Endodermal cell (in vitro differentiated cells): ENCODE measurements around the gene CDH18. TPM values are rescaled to one million over a fixed set of nuclear protein-coding genes. Genes with fewer than 3 reads are reported as not detected.

Source experiments
- DNase-seq: peaks from one replicate; pipeline ENCODE4 v3.0.0-alpha.2; 2017
- H3K27ac ChIP-seq: 2 replicates; pipeline ENCODE4 v1.5.1; 2013; ENCODE audit warnings: mild to moderate bottlenecking, low read depth, low read length, moderate library complexity
- H3K27me3 ChIP-seq: 2 replicates; pipeline ENCODE4 v1.6.1; 2013; ENCODE audit warnings: mild to moderate bottlenecking, low read length, moderate library complexity; ENCODE audit not compliant: insufficient read depth, control insufficient read depth, poor library complexity, severe bottlenecking
- H3K36me3 ChIP-seq: 2 replicates; pipeline ENCODE4 v1.7.0; 2013; ENCODE audit warnings: mild to moderate bottlenecking, low read length, moderate library complexity; ENCODE audit not compliant: control insufficient read depth, insufficient read depth
- H3K4me1 ChIP-seq: one replicate; pipeline ENCODE4 v1.7.0; 2013; ENCODE audit warnings: low read length; ENCODE audit not compliant: control insufficient read depth, insufficient read depth
- H3K4me3 ChIP-seq: 2 replicates; pipeline ENCODE4 v1.5.1; 2013; ENCODE audit warnings: mild to moderate bottlenecking, low read length, moderate library complexity
- H3K9ac ChIP-seq: 2 replicates; pipeline ENCODE4 v1.6.1; 2013; ENCODE audit warnings: mild to moderate bottlenecking, low read length, moderate library complexity; ENCODE audit not compliant: poor library complexity, severe bottlenecking; ENCODE audit errors: extremely low read depth
- H3K9me3 ChIP-seq: 2 replicates; pipeline ENCODE4 v1.6.1; 2013; ENCODE audit warnings: mild to moderate bottlenecking, low read length, moderate library complexity; ENCODE audit not compliant: control insufficient read depth
- H3K27ac Mint-ChIP-seq: 2 replicates; pipeline ENCODE4 v1.8.0; 2020; ENCODE audit warnings: mixed read lengths
- H3K27me3 Mint-ChIP-seq: 2 replicates; pipeline ENCODE4 v1.8.0; 2021; ENCODE audit warnings: mild to moderate bottlenecking, mixed read lengths; ENCODE audit not compliant: insufficient read depth
- H3K36me3 Mint-ChIP-seq: 2 replicates; pipeline ENCODE4 v1.8.0; 2020; ENCODE audit warnings: low read depth, mixed read lengths
- H3K4me1 Mint-ChIP-seq: 2 replicates; pipeline ENCODE4 v1.8.0; 2020; ENCODE audit warnings: mixed read lengths
- H3K4me3 Mint-ChIP-seq: 2 replicates; pipeline ENCODE4 v1.8.0; 2020; ENCODE audit warnings: mild to moderate bottlenecking, moderate library complexity, mixed read lengths
- H3K9me3 Mint-ChIP-seq: 2 replicates; pipeline ENCODE4 v1.8.0; 2020; ENCODE audit warnings: mild to moderate bottlenecking, mixed read lengths
- WGBS, 2 experiments: methylation state at CpG; one replicate each; pipeline versions ENCODE4 v1.1.5 to v1.1.7; 2013; ENCODE audit warnings: missing lambda C conversion rate in 2 of 2, mixed read lengths in 1 of 2; ENCODE audit not compliant: insufficient coverage in 1 of 2, insufficient read length in 1 of 2; 5-methylcytosine and 5-hydroxymethylcytosine counted together
- total RNA-seq, 2 donors: library from RNA; stranded (reverse); fragmentation: NEBNext Ultra II Directional in 1 of 2; extraction: Animal tissue kit (Norgen Biotek cat#: 25700) in 1 of 2; gene quantifications; 2 replicates in 1 of 2; 3 replicates in 1 of 2; pipeline ENCODE4 v1.2.1, GENCODE V29; 2021
- TF ChIP-seq, protein P1 (sequence below): fragments of 200-600 bp; sonication (generic); conservative IDR thresholded peaks from 2 replicates; pipeline ENCODE4 v1.5.0; 2021; ENCODE audit warnings: antibody characterized with exemption, mild to moderate bottlenecking

The CDH18 gene
- total RNA-seq, 2 donors from 2014 or later, result 0.22 TPM; not detected in 1

DNA sequence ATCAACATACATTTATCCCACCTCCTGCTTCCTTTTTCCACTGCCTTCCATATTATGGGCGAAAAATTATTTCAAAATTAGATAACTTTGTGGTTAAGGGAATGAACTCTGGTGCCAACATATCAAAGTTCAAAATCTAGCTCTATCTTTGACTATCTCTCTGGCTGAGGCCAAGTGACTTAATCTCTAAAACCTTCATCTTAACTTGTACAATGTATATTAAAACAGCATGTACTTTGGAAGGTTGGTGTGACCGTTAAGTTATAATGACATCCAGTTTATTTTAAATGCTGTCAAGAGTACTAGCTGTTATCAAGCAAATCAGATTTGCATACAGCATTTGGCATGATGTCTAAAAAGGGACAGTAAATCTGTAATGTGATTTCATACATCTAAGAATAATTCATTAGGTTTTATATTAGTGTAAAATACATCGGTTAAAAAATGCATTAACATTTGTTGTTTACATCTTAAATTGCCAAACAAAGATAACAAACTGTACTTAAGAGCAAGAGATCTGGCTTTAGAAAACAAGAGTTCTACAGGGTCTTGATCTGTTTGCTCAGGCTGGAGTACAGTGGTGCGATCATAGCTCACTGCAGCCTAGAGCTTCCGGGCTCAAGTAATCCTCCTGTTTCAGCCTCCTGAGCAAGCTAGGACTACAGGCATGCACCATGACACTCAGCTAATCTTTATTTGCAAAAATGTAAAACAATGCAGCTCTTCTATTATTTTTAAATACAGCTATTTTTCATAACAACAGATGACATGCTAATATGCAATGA, 102.8 kb downstream of the CDH18 start:
- H3K4me1 ChIP-seq, result peaks cover 2% of the 10 kb centered on the region
- no peak overlapping the region for H3K9ac ChIP-seq
- WGBS, 2 experiments, result 82 to 90% methylated on average over 3 to 4 of the region's 5 CpGs
- no peak overlapping the region for H3K27ac ChIP-seq
- no peaks in the 10 kb centered on the region for H3K36me3 ChIP-seq
- DNase-seq, result no peak
- Mint-ChIP-seq H3K9me3 (no peaks in the 10 kb centered on the region), H3K27me3 (peaks cover 2% of the 10 kb centered on the region), H3K4me3 (no peak overlapping the region), H3K4me1 (peaks cover 16% of the 10 kb centered on the region), H3K36me3 (no peaks in the 10 kb centered on the region), H3K27ac (no peak overlapping the region)
- TF ChIP-seq, protein P1, sequence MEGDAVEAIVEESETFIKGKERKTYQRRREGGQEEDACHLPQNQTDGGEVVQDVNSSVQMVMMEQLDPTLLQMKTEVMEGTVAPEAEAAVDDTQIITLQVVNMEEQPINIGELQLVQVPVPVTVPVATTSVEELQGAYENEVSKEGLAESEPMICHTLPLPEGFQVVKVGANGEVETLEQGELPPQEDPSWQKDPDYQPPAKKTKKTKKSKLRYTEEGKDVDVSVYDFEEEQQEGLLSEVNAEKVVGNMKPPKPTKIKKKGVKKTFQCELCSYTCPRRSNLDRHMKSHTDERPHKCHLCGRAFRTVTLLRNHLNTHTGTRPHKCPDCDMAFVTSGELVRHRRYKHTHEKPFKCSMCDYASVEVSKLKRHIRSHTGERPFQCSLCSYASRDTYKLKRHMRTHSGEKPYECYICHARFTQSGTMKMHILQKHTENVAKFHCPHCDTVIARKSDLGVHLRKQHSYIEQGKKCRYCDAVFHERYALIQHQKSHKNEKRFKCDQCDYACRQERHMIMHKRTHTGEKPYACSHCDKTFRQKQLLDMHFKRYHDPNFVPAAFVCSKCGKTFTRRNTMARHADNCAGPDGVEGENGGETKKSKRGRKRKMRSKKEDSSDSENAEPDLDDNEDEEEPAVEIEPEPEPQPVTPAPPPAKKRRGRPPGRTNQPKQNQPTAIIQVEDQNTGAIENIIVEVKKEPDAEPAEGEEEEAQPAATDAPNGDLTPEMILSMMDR, result no peak
- H3K4me3 ChIP-seq, result no peak overlapping the region
- H3K27me3 ChIP-seq, result no peaks in the 10 kb centered on the region
- no peaks in the 10 kb centered on the region for H3K9me3 ChIP-seq

DNA sequence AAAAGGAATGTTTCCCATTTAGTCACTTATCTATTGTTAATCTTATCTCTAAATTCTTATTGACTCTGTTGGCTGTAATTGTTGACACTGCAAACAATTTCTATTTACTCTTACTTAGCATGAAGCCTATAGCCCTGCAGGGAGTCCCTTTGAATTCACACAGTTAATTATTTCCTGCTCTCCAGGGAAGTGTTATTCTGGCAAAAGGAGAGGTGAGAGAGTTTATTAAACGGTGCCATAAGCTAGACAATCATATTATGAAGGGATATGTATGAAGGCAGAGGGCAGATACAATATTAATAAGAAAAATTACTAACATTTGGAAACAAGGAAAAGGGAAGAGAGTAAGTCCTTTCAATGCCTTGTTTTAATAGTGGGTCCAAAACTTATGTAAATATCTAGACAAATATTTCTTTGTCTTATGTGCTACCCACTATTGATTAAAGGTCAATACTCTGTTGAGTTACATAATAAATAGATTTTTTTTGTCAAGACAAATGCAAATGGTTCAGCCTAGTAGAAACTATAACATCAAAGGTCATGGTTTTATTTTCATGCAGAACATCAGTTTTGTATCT, 107.1 kb downstream of the CDH18 start:
- no peak overlapping the region for H3K27ac ChIP-seq
- TF ChIP-seq, protein P1, result no peak
- no peaks in the 10 kb centered on the region for H3K9me3 Mint-ChIP-seq
- no peaks in the 10 kb centered on the region for H3K36me3 Mint-ChIP-seq
- no peaks in the 10 kb centered on the region for H3K27me3 ChIP-seq
- H3K27ac Mint-ChIP-seq, result no peak overlapping the region
- no peak overlapping the region for H3K9ac ChIP-seq
- 0% methylated on average over 1 of the region's 1 CpG; no CpG with 5 or more reads in 1 of the 2 experiments for whole genome bisulfite sequencing, 2 experiments
- H3K4me3 ChIP-seq, result no peak overlapping the region
- H3K4me1 ChIP-seq, result peaks cover 6% of the 10 kb centered on the region
- no peaks in the 10 kb centered on the region for H3K9me3 ChIP-seq
- DNase-seq, result peak; percentile 53
- peaks cover 6% of the 10 kb centered on the region for H3K27me3 Mint-ChIP-seq
- no peaks in the 10 kb centered on the region for H3K36me3 ChIP-seq
- H3K4me3 Mint-ChIP-seq, result peak overlapping the region; percentile 30
- H3K4me1 Mint-ChIP-seq, result peaks cover 33% of the 10 kb centered on the region

DNA sequence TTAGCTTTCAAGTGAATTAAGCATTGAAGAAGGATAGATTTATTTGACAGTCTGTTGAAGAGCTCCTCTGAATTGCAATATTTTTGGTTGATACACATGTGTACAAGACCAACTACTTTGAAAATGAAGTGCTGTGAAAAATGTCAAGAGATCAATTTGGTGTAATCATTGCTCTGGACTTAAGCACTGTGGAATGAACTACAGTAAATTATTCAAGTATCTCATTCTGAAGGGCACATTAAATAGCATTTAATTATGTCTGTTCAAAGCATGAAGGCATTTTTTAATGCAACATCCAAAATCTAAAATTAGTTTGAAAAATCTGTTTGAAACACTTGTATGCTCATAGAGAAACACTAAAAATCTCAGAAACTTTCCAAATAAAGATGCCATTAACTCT, 107.5 kb downstream of the CDH18 start:
- Histone ChIP-seq H3K4me1 (peaks cover 6% of the 10 kb centered on the region), H3K9ac (no peak overlapping the region), H3K4me3 (peak overlapping the region; percentile 53), H3K36me3 (no peaks in the 10 kb centered on the region), H3K27me3 (no peaks in the 10 kb centered on the region), H3K27ac (no peak overlapping the region), H3K9me3 (no peaks in the 10 kb centered on the region)
- TF ChIP-seq, protein P1, result no peak
- Mint-ChIP-seq H3K27me3 (peaks cover 6% of the 10 kb centered on the region), H3K9me3 (no peaks in the 10 kb centered on the region), H3K4me3 (peak overlapping the region; percentile 30), H3K4me1 (peaks cover 33% of the 10 kb centered on the region), H3K36me3 (no peaks in the 10 kb centered on the region), H3K27ac (no peak overlapping the region)
- DNase-seq, result no peak
